Upper lobe of left lung (tissue), 4 donors: Measurements from ENCODE around the gene ASB15.

Experiments
- EP300 ChIP-seq, 4 donors: sonication (generic); formaldehyde crosslinking; IDR thresholded peaks; one replicate each; pipeline ENCODE4 v1.5.1; 2017; ENCODE audit warnings: antibody characterized with exemption in 4 of 4, control low read depth in 2 of 4
- POLR2AphosphoS5 ChIP-seq, 2 donors: sonication (generic); formaldehyde crosslinking; IDR thresholded peaks; one replicate each; pipeline ENCODE4 v1.5.1; 2017; ENCODE audit warnings: antibody characterized with exemption in 2 of 2
- TF ChIP-seq, protein P1 (sequence below), 6 experiments: fragments of 450-650 bp in 4 of 6; fragments of 200-600 bp in 2 of 6; sonication (generic) in 2 of 6; IDR thresholded peaks; one replicate each; pipeline ENCODE4 v1.5.1; 2016 to 2019; ENCODE audit warnings: antibody characterized with exemption in 6 of 6

DNA sequence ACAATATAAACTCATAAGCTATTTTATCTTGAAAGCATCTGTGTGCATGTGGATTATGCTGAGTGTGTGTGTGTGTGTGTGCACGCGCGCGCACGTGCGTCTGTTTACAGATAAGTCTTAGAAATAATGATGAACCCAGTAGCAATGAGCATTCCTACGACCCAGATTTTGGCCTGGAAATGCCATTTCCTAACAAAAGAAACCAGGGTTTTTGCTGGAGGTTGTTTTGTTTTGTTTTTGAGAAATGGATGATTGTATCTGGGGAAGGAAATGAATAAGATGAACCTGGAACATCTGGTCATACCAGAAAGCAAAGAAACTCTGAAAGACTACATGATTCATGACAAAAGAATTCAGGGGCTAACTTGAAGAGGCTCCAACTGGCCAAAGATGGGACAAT lies 31.9 kb downstream of the ASB15 start:
- TF ChIP-seq POLR2AphosphoS5 (IDR thresholded peaks at IDR 0.05) (no peak), EP300 (IDR thresholded peaks at IDR 0.05) (no peak)
- TF ChIP-seq, protein P1, sequence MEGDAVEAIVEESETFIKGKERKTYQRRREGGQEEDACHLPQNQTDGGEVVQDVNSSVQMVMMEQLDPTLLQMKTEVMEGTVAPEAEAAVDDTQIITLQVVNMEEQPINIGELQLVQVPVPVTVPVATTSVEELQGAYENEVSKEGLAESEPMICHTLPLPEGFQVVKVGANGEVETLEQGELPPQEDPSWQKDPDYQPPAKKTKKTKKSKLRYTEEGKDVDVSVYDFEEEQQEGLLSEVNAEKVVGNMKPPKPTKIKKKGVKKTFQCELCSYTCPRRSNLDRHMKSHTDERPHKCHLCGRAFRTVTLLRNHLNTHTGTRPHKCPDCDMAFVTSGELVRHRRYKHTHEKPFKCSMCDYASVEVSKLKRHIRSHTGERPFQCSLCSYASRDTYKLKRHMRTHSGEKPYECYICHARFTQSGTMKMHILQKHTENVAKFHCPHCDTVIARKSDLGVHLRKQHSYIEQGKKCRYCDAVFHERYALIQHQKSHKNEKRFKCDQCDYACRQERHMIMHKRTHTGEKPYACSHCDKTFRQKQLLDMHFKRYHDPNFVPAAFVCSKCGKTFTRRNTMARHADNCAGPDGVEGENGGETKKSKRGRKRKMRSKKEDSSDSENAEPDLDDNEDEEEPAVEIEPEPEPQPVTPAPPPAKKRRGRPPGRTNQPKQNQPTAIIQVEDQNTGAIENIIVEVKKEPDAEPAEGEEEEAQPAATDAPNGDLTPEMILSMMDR (IDR thresholded peaks at IDR 0.05): no peak
